Nucleus accumbens (tissue), 56 donors: ENCODE results near the gene BRCA1.

Experiments used
- DNase-seq, 56 donors: peaks; one replicate each; lab custom pipeline; 2025; lab: John Stamatoyannopoulos, UW

The BRCA1 gene

DNA sequence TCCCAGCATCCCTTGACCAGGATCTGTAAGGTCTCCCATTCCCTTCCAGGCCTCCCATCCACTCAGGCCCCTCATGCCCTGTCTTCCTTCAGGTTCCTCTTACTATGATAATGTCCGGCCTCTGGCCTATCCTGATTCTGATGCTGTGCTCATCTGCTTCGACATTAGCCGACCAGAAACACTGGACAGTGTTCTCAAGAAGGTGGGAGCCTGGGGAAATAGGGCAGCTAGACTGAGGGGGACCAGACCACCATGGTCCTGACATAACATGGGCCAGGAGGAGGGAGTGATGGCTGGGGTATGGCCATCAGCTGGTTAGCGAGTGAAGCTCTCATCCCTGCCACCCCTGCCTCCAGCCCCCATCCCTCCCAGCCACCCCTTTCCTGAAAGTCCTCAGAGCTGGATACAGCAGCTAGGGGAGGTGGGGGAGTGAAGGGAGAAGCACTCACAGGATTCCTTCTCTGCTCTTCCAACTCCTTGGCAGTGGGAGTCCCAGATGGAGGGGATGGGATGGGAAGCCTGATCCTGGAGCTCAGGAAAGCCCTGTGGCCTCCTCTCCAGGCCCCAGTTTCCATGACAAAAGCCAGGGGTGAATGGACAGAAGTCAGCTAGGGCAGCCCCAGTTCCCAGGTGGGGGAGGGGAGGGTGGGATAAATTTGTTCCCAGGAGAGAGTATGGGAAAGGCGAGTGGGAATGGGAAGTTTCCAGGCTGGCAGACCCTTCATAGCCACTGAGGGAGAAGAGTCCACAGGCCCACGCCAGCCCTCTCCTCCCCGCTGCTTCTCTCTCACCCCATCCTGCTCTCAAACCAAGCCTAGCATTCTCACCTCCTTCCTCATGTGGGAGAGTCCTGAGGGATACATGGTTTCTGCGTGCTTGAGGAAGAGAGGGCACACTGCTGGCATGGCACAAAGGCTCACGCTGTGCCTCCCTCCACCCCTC, 97.8 kb downstream of the BRCA1 start:
- DNase-seq: no peak

DNA sequence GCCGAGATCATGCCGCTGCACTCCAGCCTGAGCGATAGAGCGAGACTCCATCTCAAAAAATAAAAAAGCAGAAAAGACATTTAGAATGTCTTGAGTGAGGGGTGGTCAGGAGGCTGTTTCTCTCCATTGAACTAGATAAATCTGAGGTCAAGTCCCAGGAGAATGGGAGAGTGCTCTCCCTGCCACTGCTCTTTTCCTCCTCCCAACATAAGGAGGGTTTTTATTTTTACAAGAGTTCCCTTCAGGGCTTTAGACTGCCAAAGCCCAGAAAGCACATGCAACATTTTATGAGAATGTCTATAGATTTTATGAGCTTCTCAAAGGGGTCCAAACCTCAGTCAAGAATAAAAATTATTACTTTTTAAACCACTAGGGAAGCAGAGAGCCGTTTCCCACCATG, 98.6 kb downstream of the BRCA1 start:
- DNase-seq: no peak

GRCh38 chr17:43025766-43026537, 99.2 kb downstream of the BRCA1 start:
- peak in 1 of 56 donors; percentile 10 for DNase-seq

- peak in 3 of 56 donors; percentile 23 to 50 (median 43) for DNase-seq
Measured at GRCh38 chr17:43025290-43025657, 99.9 kb downstream of the BRCA1 start.

- DNase-seq: peak in 55 of 56 donors; percentile 38 to 94 (median 80)
Measured at GRCh38 chr17:43024407-43025289, 100.5 kb downstream of the BRCA1 start, which contains the start of gene RND2. Gene RND2, plus strand, starts transcription at chr17:43025231. Its CDS starts 117 bp downstream, at chr17:43025348.

DNA sequence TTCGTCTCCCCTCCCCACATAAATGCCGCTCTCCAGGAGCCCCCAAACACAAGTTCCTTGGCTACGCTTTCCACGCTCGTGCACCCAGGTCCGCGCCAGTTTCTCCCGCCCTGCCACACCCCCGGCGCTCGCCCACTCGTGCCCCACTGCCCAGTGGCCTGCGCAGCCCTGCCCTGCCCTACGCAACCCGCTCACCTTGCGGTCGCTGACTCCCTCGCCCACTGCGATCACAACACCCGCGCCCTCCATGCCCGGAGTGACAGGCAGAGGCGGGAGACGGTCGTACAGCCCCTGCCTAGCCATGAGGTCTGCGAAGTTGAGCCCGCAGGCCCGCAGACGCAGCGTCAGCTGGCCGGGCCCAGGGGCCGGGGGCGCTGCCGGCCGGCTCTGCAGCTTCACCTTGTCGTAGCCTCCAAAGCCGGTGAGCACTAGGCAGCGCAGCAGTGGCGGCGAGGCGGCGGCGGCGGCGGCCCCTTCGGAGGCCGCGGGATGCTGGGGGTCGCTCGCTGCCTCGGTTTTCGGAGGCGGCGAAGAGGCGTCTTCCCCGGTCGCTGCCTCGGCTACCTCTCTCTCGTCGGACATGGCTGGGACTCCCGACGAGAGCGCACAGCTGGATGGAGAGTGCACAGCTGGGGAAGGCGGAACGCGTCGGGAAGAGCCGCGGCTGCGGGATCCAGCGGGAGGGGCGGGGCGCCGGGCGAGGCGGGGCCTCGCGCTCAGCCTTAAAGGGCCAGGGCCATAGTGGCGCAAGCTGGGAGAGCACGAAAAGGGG, 103.2 kb downstream of the BRCA1 start, which contains the start of gene VAT1:
Gene VAT1 (minus strand): TSS at position 645 of the 772 bp plus-strand sequence. CDS start 63 bp downstream, at position 582.
- DNase-seq: peak in 50 of 56 donors; percentile 28 to 83 (median 62)

DNA sequence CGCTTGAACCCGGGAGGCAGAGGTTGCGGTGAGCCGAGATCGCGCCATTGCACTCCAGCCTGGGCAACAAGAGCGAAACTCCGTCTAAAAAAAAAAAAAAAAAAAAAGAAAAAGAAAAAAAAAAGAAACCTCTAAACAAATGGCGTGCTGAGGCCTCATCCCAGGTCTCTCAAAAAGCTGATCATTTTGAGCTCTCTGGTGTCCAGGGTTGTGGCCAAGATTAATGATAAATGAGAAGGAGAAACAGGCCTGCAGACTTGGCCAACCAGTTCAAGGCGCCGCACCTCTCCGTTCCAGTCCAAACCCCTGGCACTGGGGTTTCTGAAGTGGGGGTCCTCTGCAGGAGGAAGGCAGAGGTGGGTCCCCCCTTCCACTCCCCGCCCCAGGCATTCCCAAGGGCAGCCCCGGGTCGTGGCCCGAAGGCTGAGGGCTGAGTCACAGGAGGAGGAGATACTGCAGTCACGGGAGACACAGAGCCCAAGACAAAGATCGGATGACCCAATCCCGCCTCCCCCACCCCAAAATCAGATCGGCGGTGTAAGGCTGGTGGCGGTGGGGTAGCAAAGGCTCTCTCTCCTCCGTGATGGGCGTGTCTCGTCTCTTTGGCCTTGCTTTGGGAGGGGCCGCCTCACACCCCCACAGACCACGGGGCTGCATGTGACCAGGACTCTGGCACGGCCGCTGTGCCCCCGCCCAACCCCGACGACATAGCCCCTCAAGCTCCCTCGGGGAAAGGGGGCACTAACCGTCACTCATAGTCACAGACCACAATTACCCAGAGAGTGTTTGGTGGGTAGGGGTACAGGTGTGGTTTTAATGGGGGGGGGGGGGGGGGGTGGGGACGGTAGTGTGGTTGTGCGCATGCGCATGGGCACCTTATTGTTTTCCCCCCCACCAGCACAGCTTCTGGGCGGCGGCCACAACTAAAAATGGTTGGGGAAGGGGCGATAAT, 104.1 kb downstream of the BRCA1 start:
- DNase-seq: peak in 41 of 56 donors; percentile 13 to 78 (median 56)

GRCh38 chr17:43020030-43020621, 105.0 kb downstream of the BRCA1 start:
- DNase-seq: peak in 2 of 56 donors; percentile 10 to 30

- no peak for DNase-seq
Measured at GRCh38 chr17:43019418-43019817, 105.7 kb downstream of the BRCA1 start.

- DNase-seq: no peak
Measured at GRCh38 chr17:43018932-43019331, 106.2 kb downstream of the BRCA1 start.

DNA sequence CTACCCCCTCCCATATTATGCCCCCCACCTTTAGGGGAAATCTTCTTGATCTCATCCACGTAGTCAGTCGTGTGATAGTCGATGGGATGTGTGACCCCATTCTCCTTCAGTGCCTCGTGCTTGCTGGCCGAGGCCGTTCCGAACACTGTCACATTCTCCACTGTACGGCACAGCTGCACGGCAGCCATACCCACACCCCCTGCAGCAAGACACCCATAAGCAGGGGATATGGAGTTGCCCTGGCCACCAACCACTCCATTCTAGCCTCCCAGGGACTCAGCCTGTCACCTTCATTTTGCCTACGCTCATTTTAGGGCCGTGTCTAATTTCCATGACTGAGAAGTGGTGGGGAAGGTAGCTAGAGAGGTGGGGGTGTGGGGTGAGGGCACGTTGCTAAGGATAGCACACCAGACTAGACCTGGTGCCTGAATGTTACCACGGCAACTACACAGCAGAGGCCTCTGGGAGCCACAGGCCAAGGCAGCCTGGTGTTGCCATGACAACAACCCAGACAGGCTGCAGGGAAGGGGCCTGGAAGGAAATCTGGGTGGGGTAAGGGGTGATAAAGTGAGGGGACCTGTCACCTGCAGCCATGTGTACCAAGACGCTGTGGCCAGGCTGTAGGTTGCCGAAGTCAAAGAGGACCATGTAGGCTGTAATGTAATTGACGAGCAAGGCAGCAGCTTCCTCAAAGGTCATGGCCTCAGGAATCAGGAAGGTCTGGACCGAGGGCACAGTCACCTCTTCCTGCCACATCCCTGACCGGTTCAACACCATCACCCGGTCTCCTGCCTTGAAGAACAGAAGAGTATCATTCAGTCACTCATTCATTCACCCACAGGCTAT, 106.9 kb downstream of the BRCA1 start:
- peak in 44 of 56 donors; percentile 6 to 81 (median 41) for DNase-seq

GRCh38 chr17:43016216-43016615, 108.9 kb downstream of the BRCA1 start:
- DNase-seq: no peak

DNA sequence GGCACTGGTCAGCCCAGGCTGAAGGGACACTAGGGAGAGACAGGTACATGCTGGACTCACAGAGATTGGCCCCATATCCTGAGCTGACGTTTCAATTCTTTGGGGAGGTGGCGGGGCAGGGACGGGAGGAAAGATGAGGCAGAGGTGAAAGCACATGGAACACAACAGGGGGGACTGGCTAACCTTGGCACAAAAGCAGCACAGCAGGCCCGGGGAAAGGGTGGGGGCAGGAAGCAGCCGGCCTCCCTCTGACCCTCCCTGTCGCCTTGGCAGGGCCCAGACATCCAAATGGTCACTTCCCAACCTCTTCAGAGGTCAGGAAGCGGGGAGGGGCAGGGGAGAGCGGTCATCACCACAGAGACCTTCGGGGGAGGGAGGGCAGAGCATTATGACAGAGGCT, 109.6 kb downstream of the BRCA1 start:
- DNase-seq: no peak

DNA sequence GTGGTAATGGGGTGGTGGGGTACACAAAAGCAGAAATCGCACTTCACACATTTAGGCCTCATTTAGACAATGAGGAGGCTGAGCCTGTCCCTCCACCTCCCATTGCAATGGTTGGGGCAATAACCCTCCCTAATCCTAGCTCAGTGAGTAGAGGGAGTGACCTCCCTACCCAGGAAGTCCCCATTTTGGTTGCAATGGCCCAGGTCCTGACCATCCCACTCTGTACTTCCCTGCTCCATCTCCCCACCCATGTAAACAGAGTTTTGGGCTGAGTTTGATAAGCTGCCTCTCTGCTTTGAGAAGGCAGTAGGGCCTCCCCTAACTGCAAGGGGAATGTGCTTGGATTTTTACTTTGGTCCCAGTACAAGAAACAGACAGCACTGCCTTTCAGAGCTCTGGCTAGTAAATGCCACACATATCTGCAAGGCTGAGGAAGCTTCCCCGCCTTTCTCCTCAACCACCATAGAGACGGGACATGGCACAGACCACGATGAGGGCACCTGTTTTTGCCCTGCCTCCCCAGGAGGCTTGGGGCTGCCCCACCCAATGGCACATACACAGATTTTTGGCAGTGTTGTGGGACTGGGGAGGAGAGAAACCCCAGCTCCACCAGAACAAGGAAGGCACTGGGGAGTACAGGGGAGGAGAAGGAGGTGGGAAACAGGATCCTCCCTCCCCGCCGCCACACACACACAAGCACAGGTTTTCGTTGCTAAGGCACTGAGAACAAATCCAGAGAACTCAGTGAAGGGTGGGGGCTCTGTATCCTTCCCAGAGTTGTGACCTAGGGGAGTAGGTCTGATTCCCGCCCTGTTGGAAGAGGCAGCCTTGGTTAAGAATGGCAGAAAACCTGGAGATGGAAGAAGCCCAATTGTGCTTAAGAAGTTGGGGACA, 110.3 kb downstream of the BRCA1 start:
- peak in 13 of 56 donors; percentile 12 to 58 (median 23) for DNase-seq

DNA sequence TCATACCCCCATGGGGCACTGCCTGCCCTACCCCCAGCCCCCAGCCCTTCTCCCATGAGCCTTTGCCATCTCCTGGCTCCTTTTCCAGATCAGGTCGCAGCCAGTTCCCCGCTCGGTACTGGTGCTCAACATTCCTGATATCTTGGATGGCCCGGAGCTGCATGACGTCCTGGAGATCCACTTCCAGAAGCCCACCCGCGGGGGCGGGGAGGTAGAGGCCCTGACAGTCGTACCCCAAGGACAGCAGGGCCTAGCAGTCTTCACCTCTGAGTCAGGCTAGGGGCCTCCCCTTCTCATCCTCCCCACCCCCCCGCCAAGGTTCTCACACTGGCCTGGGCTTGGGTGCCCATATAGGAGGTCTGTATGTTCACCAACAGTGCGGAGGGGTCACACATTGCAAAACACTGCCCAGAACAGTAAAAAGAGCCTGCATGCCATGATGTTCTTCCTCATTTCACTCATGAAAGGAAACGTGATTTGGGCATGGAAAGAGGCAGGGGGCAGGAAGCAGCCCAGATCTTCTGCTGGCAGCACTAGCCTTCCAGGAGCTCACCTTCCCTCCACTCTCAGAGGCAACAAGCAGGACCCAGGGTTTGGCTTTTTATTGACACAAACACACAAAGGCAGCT, 111.0 kb downstream of the BRCA1 start:
- DNase-seq: no peak
